ENCODE measurements around the gene TSHZ2.

GRCh38 chr20:53510262-53510661 is 538.1 kb downstream of the TSHZ2 start:
- no peak for TF ChIP-seq EZH2 (IDR thresholded peaks at IDR 0.05; ENCODE audit: borderline replicate concordance, insufficient read depth, low read depth, low read length, poor library complexity, severe bottlenecking)
- no peak for TF ChIP-seq CTCF (IDR thresholded peaks at IDR 0.05)
